ENCODE measurements around the gene CGB1. TPM values are rescaled to one million over a fixed set of nuclear protein-coding genes. Genes with fewer than 3 reads are reported as not detected.
"Not testable (repeated sequence)": the region's sequence is repeated elsewhere in the genome, so short reads cannot be mapped to it uniquely, and the experiment has no call there.

Gene CGB1
- not detected for total RNA-seq
- long read RNA-seq, donor 1: 0 reads
- long read RNA-seq, donor 2: 0 reads

- DNase-seq (ENCODE audit: low spot score); intact Hi-C loops (cut with DNase I): not testable (repeated sequence)
Observed at GRCh38 chr19:49036815-49037214, at the start of gene CGB1. TSS of gene CGB1 (minus strand) at chr19:49036895. CDS start at chr19:49036711, 184 bp downstream.

- intact Hi-C loops (cut with DNase I): no loop called here
- DNase-seq (ENCODE audit: low spot score): no peak
Observed at GRCh38 chr19:49086296-49086695, 49.6 kb upstream of the CGB1 start.

GRCh38 chr19:49085868-49086232 lies 49.2 kb upstream of the CGB1 start:
- intact Hi-C loops (cut with DNase I): no loop called here
- DNase-seq (ENCODE audit: low spot score): no peak

DNA sequence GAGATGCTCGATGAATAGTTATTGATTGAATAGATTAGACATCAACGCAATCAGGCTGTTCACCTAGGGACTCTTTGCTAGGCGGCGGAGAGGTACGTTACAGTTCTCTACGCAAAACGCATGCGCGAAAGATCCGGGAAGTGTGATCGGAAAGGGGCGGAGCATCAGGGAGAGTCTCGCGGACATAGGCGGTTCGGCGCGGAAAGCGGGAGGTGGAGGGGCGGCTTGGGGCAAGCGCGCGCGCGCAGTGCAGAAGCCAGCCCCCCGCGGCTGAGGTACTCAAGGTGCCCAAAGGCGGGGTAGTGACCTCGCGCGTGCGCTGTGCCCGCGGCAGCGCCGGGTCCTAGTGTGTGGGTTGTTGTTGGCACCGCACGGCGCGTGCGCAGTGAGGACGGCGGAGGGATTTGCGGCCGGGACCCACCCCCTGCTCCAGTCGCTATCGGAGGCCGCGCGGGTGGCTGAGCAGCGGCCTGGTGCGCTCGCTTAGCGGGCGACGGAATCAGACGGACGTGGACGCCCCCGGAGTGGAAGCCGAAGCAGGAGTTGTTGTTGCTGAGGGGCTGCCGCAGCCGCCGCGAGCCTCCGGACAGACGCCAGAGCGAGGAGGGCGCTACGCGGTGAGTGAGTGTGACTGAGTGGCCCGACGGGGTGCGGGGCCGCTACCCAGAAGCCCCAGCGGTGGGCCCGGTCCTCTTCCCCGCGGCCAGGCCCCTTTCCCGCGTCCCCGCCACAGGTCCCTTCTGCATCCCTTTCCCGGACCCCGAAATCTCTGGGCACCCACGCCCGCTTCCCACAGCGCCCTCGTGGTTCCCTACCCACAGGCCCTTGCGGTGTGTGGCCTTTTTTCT lies 48.5 kb upstream of the CGB1 start, which contains the start of gene SNRNP70:
TSS of gene SNRNP70 (plus strand) at position 432 of the 848 bp plus-strand sequence. CDS start 964 bp downstream, outside the sequence.
- intact Hi-C loops (cut with DNase I): no loop called here
- peak; percentile 100 for DNase-seq (ENCODE audit: low spot score)

- intact Hi-C loops (cut with DNase I): no loop called here
- no peak for DNase-seq (ENCODE audit: low spot score)
Observed at GRCh38 chr19:49084206-49085019, 47.7 kb upstream of the CGB1 start.

GRCh38 chr19:49081273-49081672 lies 44.6 kb upstream of the CGB1 start:
- intact Hi-C loops (cut with DNase I): no loop called here
- no peak for DNase-seq (ENCODE audit: low spot score)

DNA sequence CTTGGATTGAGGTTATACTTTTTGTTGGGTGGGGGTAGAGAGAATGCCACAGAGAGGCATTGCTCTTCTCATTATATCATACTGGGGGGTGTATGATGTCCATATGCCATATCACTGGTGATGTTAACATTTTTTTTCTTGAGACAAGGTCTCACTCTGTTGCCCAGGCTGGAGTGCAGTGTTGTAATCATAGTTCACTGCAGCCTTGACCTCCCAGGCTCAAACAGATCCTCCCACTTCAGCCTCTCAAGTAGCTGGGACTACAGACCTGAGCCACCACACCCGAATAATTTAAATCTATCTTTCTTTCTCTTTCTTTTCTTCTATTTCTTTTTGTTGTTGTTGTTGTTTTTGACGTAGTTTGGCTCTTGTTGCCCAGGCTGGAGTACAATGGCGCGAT lies 43.7 kb upstream of the CGB1 start:
- no peak for DNase-seq (ENCODE audit: low spot score)
- intact Hi-C loops (cut with DNase I): no loop called here

GRCh38 chr19:49074869-49075268 lies 38.2 kb upstream of the CGB1 start:
- intact Hi-C loops (cut with DNase I): not testable (repeated sequence)
- DNase-seq (ENCODE audit: low spot score): peak; percentile 88

DNA sequence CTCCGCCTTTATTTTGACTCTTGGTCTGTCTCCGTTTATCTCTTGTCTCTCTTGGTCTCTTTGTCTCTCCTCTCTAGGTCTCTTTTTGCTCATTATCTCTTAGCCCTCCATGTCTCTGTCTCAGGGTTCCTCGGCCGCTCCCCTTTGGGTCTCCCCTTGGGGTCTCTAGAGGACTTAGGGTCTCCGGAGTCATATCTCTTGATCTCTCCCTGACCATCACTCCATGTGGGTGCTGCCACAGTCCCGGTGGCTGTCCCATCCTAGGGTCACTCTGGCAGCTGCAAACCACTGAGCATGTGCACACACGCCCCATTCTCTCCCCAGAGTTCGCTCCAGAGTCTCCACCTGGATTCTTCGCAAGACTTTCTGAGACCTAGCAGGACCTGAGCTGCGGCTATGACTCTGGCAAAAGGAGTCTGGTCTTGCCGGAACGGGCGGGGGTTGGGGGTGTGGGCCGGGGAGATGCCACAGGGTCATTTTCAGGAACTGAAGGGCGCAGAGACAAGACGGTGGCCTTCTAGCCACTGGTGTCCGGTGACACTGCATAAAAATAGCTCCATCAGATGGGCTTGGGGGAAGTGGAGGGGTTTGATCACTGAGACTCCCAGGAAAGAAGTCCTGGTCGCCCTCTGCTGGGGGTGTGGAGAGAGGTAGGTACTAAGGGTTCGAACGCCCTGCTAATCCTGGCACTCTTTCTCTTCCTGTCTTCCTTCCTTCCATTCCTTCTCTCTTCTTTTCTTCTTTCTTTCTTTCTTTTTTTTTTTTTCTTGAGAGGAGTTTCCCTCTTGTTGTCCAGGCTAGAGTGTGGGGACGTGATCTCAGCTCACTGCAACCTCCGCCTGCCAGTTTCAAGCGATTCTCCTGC lies 37.1 kb upstream of the CGB1 start:
- intact Hi-C loops (cut with DNase I): no loop called here
- DNase-seq (ENCODE audit: low spot score): no peak

DNA sequence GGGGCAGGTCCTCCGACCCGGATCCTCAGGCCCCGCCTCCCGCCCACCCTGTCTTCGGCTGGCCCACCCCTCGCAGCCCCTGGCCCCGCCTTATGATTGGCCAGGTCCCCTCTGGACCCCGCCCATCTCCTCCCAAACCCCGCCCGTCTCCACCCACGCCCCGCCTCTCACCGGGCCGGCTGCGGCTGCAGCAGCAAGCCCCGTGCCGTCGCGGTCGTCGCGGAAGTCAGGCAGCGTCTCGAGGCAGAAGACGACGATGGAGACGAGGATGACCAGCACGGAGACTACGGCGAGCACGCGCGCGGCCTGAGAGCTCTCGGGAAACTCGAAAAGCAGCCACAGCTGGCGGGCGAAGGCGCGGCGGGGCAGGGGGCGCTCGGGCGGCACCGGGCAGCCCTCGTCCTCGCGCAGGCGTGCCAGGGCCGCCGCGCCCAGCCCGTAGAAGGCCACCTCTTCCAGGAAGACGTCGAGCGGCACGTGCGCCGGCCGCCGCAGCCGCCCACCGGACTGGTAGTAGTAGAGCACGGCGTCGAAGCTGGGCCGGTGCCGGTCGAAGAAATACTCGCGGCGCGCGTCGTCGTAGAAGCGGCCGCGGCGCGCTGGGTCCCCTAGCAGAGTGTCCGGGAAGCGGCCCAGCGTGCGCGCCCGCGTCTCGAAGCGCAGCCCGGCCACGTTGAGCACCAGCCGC lies 35.3 kb upstream of the CGB1 start:
- intact Hi-C loops (cut with DNase I): no loop called here
- no peak for DNase-seq (ENCODE audit: low spot score)

DNA sequence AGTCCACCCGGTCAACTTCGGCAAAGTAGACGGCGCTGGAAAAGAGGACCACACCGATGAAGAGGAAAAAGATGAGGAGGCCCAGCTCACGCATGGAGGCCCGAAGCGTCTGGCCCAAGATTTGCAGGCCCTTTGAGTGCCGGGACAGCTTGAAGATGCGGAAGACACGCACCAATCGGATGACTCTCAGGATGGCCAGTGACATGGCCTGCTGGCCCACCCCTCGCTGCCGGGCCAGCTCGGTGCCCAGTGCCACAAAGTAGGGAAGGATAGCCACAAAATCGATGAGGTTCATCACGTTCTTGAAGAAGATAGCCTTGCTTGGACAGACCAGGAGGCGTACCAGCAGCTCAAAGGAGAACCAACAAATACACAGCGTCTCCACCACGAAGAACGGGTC lies 33.7 kb upstream of the CGB1 start:
- intact Hi-C loops (cut with DNase I): no loop called here
- DNase-seq (ENCODE audit: low spot score): no peak

GRCh38 chr19:49069026-49069425 lies 32.3 kb upstream of the CGB1 start:
- no peak for DNase-seq (ENCODE audit: low spot score)
- intact Hi-C loops (cut with DNase I): no loop called here

DNA sequence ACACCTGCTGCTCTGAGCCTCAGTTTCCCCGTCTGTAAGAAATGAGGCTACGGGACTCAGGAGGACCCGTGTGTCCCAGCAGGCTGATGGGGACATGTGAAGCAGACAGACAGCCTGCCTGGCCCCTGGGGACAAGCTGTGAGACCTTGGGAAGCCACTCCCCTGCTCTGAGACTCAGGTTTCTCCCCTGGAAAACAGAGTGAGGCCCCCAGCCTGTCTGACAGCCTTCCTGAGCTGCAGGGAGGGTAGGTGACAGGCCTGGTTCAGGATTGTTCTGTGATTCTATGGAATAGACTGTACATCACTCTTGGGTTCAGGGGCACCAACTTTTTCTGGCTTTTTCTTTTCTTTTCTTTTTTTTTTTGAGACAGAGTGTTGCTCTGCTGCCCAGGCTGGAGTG lies 30.9 kb upstream of the CGB1 start:
- no peak for DNase-seq (ENCODE audit: low spot score)
- intact Hi-C loops (cut with DNase I): no loop called here

DNA sequence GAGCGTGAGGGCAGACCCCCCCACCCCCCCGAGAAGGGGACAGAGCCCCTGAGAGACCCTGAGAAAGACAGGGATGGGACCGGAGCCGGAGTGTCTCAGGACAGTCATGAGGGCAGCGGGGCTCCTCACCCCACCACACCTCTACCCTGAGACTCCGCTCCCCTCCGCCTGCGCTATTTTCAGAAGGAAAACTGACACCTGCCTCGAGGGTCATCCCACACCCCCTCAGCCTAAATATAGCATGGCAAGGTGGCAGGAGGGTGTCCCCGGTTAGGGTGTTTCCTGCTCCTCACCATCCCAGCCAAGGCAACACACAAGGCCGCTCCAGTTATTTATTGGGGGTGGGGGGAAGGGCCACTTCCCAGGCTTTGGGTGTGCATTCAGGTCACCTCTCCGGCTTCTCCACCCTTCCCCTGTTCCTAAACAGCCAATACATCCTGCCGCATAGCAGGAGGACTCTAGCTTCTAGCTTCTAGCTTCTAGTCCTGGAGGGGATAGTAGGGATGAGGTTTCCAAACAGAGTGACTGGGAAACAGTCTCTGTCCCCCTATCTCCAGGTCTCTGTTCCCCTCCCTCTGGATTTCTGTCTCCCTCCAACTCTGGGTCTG lies 29.3 kb upstream of the CGB1 start:
- intact Hi-C loops (cut with DNase I): no loop called here
- DNase-seq (ENCODE audit: low spot score): no peak

- no peak for DNase-seq (ENCODE audit: low spot score)
Observed at GRCh38 chr19:49064768-49065611, 28.3 kb upstream of the CGB1 start, which contains the start of gene NTF4. TSS of gene NTF4 (minus strand) at chr19:49064818. CDS start at chr19:49061997, 2,821 bp downstream.

GRCh38 chr19:49064029-49064629 lies 27.4 kb upstream of the CGB1 start:
- intact Hi-C loops (cut with DNase I): no loop called here
- DNase-seq (ENCODE audit: low spot score): no peak

More at GRCh38 chr19:49064768-49065611, 28.3 kb upstream of the CGB1 start, which contains the start of gene NTF4:
- intact Hi-C loops (cut with DNase I): no loop called here

- intact Hi-C loops (cut with DNase I): no loop called here
- no peak for DNase-seq (ENCODE audit: low spot score)
Observed at GRCh38 chr19:49061445-49061844, 24.8 kb upstream of the CGB1 start.
